Right atrium auricular region (tissue), 2 donors: ENCODE data around the gene DRP2. TPM values are rescaled to one million over a fixed set of nuclear protein-coding genes. Genes with fewer than 3 reads are reported as not detected.

Source experiments
- DNase-seq: peaks from one replicate; pipeline ENCODE4 v3.0.0-alpha.2; 2019; ENCODE audit warnings: low spot score
- H3K27ac ChIP-seq, 2 donors: fragments of 200-600 bp; sonication (generic); 1 replicate in 1 of 2; 2 replicates in 1 of 2; pipeline ENCODE4 v1.5.1; 2016 to 2019
- H3K27me3 ChIP-seq, 2 donors: fragments of 200-600 bp; sonication (generic); one replicate each; pipeline versions ENCODE4 v1.5.1 to v1.6.0; 2017 to 2019
- H3K36me3 ChIP-seq: fragments of 200-600 bp; sonication (generic); one replicate; pipeline ENCODE4 v1.5.1; 2016
- H3K4me1 ChIP-seq, 2 donors: fragments of 200-600 bp; sonication (generic); one replicate each; pipeline versions ENCODE4 v1.5.1 to v1.6.0; 2017 to 2019
- H3K4me3 ChIP-seq, 2 donors: fragments of 200-600 bp; sonication (generic); 1 replicate in 1 of 2; 2 replicates in 1 of 2; pipeline ENCODE4 v1.5.1; 2017 to 2019; ENCODE audit warnings: mild to moderate bottlenecking in 1 of 2, moderate library complexity in 1 of 2
- H3K9me3 ChIP-seq, 2 donors: fragments of 200-600 bp; sonication (generic); one replicate each; pipeline ENCODE4 v1.5.1; 2019
- total RNA-seq, 2 donors: library from RNA; depleted of rRNA; stranded (reverse); fragments of >200 nt; gene quantifications; one replicate each; pipeline ENCODE4 v1.1.0, GENCODE V29; 2016
- TF ChIP-seq, protein P1 (sequence below), 2 donors: fragments of 200-600 bp; sonication (generic); IDR thresholded peaks; one replicate each; pipeline ENCODE4 v1.5.1; 2019; ENCODE audit warnings: antibody characterized with exemption in 2 of 2

DRP2 gene
- total RNA-seq, 2 donors from 2014 or later, result 0.04 TPM; not detected in 1

DNA sequence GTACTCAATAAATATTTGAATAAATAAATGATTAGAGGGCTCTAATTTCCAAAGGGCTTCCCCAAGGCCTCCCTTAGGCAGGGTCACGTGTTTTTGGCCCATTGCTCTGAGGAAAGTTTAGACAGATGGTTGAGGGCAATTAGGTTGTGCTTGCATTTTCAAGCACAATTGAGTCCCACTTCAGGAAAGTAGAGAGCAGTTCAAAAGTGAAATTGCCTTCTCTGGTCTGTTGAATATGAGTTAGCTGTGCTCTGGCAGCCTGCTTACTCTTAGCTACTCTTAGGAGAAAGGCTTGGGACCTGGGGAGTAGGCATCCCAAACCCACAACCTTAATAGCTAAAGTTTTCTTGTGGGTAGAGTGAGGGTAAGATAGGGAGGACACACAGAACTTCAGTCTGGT, 9.0 kb upstream of the DRP2 start:
- Histone ChIP-seq H3K27me3 (no peaks in the 10 kb centered on the region), H3K36me3 (no peaks in the 10 kb centered on the region), H3K4me3 (no peak overlapping the region), H3K4me1 (no peaks in the 10 kb centered on the region), H3K9me3 (no peaks in the 10 kb centered on the region), H3K27ac (no peak overlapping the region)
- no peak for DNase-seq
- TF ChIP-seq, protein P1, sequence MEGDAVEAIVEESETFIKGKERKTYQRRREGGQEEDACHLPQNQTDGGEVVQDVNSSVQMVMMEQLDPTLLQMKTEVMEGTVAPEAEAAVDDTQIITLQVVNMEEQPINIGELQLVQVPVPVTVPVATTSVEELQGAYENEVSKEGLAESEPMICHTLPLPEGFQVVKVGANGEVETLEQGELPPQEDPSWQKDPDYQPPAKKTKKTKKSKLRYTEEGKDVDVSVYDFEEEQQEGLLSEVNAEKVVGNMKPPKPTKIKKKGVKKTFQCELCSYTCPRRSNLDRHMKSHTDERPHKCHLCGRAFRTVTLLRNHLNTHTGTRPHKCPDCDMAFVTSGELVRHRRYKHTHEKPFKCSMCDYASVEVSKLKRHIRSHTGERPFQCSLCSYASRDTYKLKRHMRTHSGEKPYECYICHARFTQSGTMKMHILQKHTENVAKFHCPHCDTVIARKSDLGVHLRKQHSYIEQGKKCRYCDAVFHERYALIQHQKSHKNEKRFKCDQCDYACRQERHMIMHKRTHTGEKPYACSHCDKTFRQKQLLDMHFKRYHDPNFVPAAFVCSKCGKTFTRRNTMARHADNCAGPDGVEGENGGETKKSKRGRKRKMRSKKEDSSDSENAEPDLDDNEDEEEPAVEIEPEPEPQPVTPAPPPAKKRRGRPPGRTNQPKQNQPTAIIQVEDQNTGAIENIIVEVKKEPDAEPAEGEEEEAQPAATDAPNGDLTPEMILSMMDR (IDR thresholded peaks at IDR 0.05), result no peak

DNA sequence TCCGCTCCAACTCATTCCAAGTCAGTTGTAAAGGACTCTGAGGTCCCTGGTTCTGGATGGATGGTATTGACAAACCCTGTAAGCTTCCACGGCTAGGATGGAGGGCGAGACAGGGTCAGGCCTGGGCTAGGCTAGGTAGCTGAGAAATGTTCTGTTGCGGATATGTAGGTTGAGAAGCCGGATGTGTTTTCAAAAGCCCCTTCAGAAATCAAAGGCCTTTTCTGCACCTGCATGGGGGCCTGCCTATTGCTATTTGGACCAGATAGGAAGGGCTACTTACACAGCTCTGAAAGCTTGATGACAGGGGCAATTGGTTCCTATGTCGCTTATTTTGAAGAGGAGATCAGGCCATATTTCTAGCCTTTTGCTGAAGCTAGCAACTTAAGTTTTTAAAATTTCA, 1.9 kb upstream of the DRP2 start:
- H3K27ac ChIP-seq, result no peak overlapping the region
- H3K27me3 ChIP-seq, result no peaks in the 10 kb centered on the region
- TF ChIP-seq, protein P1 (IDR thresholded peaks at IDR 0.05), result no peak
- DNase-seq, result no peak
- H3K9me3 ChIP-seq, result no peaks in the 10 kb centered on the region
- H3K36me3 ChIP-seq, result no peaks in the 10 kb centered on the region
- H3K4me1 ChIP-seq, result no peaks in the 10 kb centered on the region
- H3K4me3 ChIP-seq, result no peak overlapping the region

DNA sequence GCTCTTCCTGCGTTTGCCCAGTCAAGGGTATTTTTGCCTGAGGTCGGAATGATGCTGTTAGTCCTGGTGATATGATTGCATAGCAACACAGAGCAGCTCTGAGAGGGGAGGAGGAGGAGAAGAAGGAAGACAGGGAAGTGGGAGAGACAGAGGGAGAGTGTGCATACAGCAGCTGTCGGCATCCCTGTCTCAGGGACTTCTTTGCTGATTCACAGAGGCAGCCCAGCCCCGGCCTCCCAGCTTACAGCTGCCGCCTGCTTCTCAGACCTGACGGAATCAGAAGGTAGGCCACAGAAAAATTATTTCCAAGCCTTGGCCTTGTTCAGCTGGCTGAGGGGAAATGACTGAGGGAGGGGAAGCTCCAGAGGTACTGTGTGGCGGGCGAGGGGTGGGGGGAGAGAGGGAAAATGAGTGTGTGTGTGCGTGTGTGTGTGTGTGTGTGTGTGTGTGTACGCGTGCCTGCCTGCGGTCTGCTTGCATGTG, 319 bp downstream of the DRP2 start:
- no peaks in the 10 kb centered on the region for H3K36me3 ChIP-seq
- no peak for DNase-seq
- H3K9me3 ChIP-seq, result no peaks in the 10 kb centered on the region
- no peaks in the 10 kb centered on the region for H3K27me3 ChIP-seq
- H3K4me3 ChIP-seq, result no peak overlapping the region
- H3K4me1 ChIP-seq, result no peaks in the 10 kb centered on the region
- TF ChIP-seq, protein P1 (IDR thresholded peaks at IDR 0.05), result no peak
- H3K27ac ChIP-seq, result no peak overlapping the region

DNA sequence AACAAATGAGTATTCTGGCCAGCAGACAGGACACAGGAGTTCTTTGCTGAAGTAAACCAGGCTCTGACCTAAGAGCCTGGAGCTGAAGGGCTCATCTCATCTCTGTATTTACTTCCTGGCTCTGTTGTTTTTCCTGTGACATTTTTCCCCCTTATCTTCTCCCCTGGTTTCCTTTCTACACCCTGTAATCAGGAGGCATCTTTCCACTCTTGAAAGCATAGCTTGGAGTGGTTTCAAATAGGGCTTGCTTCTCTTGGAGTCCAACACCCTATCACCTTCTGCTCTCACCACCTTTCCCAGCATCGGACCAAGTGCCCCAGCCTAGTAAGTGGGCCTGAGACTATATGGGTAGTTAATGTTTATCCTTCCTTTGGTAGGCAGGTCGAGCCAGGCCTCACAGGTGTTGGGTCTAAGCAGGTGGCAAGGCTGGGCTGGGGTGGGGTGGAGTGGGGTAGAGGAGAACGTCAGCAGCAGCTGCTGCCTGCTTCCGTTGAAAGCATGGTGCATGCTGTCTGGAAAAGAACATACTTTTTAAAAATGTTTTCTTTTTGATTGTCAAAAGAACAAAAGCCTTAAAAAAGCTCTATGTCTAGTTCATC, 1.2 kb downstream of the DRP2 start:
- no peaks in the 10 kb centered on the region for H3K4me1 ChIP-seq
- no peaks in the 10 kb centered on the region for H3K36me3 ChIP-seq
- DNase-seq, result no peak
- H3K27ac ChIP-seq, result no peak overlapping the region
- TF ChIP-seq, protein P1 (IDR thresholded peaks at IDR 0.05), result no peak
- H3K9me3 ChIP-seq, result no peaks in the 10 kb centered on the region
- no peak overlapping the region for H3K4me3 ChIP-seq
- no peaks in the 10 kb centered on the region for H3K27me3 ChIP-seq

DNA sequence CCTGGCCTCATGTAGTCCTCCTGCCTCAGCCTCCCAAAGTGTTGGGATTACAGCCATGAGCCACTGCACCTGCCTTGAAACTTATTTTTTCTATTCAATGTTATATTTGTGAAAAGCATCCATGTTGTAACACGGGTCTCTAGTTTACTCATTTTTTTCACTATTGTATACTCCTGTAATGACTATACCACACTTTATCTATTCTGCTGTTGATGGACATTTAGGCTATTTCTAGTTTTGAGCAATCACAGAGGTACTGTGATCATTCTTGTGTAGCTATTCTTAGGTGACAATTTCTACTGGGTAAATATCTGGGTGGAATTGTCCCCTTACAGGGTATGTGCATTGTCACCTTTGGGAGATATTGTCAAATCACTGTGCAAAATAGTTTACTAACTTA, 3.6 kb downstream of the DRP2 start:
- TF ChIP-seq, protein P1 (IDR thresholded peaks at IDR 0.05), result no peak
- DNase-seq, result no peak

DNA sequence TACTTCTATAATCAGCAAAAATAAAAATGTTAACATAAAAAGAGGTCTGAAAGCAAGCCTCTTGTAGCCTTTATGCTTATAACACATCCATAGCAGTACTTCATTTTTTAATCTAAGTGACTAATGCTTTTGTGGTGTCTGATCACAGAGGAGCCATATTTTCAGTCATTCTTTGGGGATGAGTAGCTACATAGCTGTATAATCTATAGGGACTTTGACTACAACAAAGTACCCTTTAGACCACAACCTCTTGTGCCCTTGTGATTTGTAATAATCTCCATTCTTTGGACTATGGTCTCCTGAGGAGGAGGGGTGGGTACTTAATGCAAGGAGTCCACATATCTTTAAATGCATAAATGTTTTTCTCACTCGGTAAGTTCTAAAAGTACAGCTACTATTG, 9.6 kb downstream of the DRP2 start:
- TF ChIP-seq, protein P1 (IDR thresholded peaks at IDR 0.05), result no peak
- H3K4me3 ChIP-seq, result no peak overlapping the region
- no peaks in the 10 kb centered on the region for H3K36me3 ChIP-seq
- H3K27ac ChIP-seq, result no peak overlapping the region
- no peaks in the 10 kb centered on the region for H3K9me3 ChIP-seq
- no peak for DNase-seq
- H3K27me3 ChIP-seq, result no peaks in the 10 kb centered on the region
- no peaks in the 10 kb centered on the region for H3K4me1 ChIP-seq

More for the DNA sequence above, 3.6 kb downstream of the DRP2 start:
- no peaks in the 10 kb centered on the region for H3K36me3 ChIP-seq
- no peak overlapping the region for H3K4me3 ChIP-seq
- no peaks in the 10 kb centered on the region for H3K27me3 ChIP-seq
- no peaks in the 10 kb centered on the region for H3K9me3 ChIP-seq
- H3K4me1 ChIP-seq, result no peaks in the 10 kb centered on the region
- H3K27ac ChIP-seq, result no peak overlapping the region
